Measurements from ENCODE around the gene ABHD5. TPM values are rescaled to one million over a fixed set of nuclear protein-coding genes. Genes with fewer than 3 reads are reported as not detected.

The ABHD5 gene
- total RNA-seq, 1 experiment from 2014 or later = 10.5 TPM

GRCh38 chr3:43707998-43708397 lies 17.3 kb downstream of the ABHD5 start:
- no peak overlapping the region for H3K4me3 ChIP-seq (ENCODE audit: low read depth in 2 of 2, low read length in 2 of 2)
- peak; percentile 15 for DNase-seq (ENCODE audit: low read depth, low spot score)
- no peaks in the 10 kb centered on the region for H3K36me3 ChIP-seq (ENCODE audit: control insufficient read depth, insufficient read depth, low read length)
- BruUV-seq (replicated peaks) = no TSS peak
- no peaks in the 10 kb centered on the region for H3K27me3 ChIP-seq (ENCODE audit: control insufficient read depth, insufficient read depth, low read length)
- TF ChIP-seq TCF7L2 (IDR thresholded peaks at IDR 0.05; ENCODE audit: low read depth, low read length) (no peak), REST (IDR thresholded peaks at IDR 0.05; ENCODE audit: insufficient read depth in 1 of 2, low read depth in 2 of 2, low read length in 1 of 2) (no peak), SIN3A (IDR thresholded peaks at IDR 0.05; ENCODE audit: borderline replicate concordance, insufficient read depth, low read depth, low read length) (no peak), CTCF (IDR thresholded peaks at IDR 0.05) (no peak), POLR2AphosphoS5 (IDR thresholded peaks at IDR 0.05; ENCODE audit: low read depth, low read length) (no peak)
- ATAC-seq = peak; percentile 71
- POLR2A ChIA-PET = interaction anchor here (0.6 kb wide), 1 partner anchor 171 kb away, joined by 13 read pairs; no protein-coding TSS in a partner anchor
- in situ Hi-C loops (cut with HindIII; ENCODE audit: low pct_unique_long_range_greater_than_20kb, low sequenced_read_pairs) = no loop called here
- no peaks in the 10 kb centered on the region for H3K4me1 ChIP-seq (ENCODE audit: control insufficient read depth, insufficient read depth, low read length)
- CTCF ChIA-PET = no interaction called here
- H3K9me3 ChIP-seq (ENCODE audit: control insufficient read depth, insufficient read depth, low read depth, low read length) = no peaks in the 10 kb centered on the region
- intact Hi-C loops (cut with micrococcal nuclease; ENCODE audit: unreplicated experiment) = no loop called here
- H3K27ac ChIP-seq (ENCODE audit: low read length) = no peak overlapping the region

GRCh38 chr3:43709022-43709421 lies 18.3 kb downstream of the ABHD5 start:
- POLR2A ChIA-PET = no interaction called here
- no TSS peak for BruUV-seq (replicated peaks)
- Histone ChIP-seq H3K27me3 (ENCODE audit: control insufficient read depth, insufficient read depth, low read length) (no peaks in the 10 kb centered on the region), H3K4me3 (ENCODE audit: low read depth in 2 of 2, low read length in 2 of 2) (no peak overlapping the region), H3K4me1 (ENCODE audit: control insufficient read depth, insufficient read depth, low read length) (no peaks in the 10 kb centered on the region), H3K9me3 (ENCODE audit: control insufficient read depth, insufficient read depth, low read depth, low read length) (no peaks in the 10 kb centered on the region), H3K36me3 (ENCODE audit: control insufficient read depth, insufficient read depth, low read length) (no peaks in the 10 kb centered on the region), H3K27ac (ENCODE audit: low read length) (no peak overlapping the region)
- intact Hi-C loops (cut with micrococcal nuclease; ENCODE audit: unreplicated experiment) (no loop called here), in situ Hi-C loops (cut with HindIII; ENCODE audit: low pct_unique_long_range_greater_than_20kb, low sequenced_read_pairs) (no loop called here)
- ATAC-seq (no peak), DNase-seq (ENCODE audit: low read depth, low spot score) (no peak)
- CTCF ChIA-PET = no interaction called here
- no peak for TF ChIP-seq POLR2AphosphoS5 (IDR thresholded peaks at IDR 0.05; ENCODE audit: low read depth, low read length)
- no peak for TF ChIP-seq SIN3A (IDR thresholded peaks at IDR 0.05; ENCODE audit: borderline replicate concordance, insufficient read depth, low read depth, low read length)
- no peak for TF ChIP-seq REST (IDR thresholded peaks at IDR 0.05; ENCODE audit: insufficient read depth in 1 of 2, low read depth in 2 of 2, low read length in 1 of 2)
- TF ChIP-seq CTCF (IDR thresholded peaks at IDR 0.05) = no peak

All from Panc1 (cell line).